ENCODE measurements around the gene MPHOSPH6. TPM values are rescaled to one million over a fixed set of nuclear protein-coding genes. Genes with fewer than 3 reads are reported as not detected.

Gene MPHOSPH6
- total and polyA plus RNA-seq, 8 donors = 1.9 to 15.3 (median 6.9) TPM

DNA sequence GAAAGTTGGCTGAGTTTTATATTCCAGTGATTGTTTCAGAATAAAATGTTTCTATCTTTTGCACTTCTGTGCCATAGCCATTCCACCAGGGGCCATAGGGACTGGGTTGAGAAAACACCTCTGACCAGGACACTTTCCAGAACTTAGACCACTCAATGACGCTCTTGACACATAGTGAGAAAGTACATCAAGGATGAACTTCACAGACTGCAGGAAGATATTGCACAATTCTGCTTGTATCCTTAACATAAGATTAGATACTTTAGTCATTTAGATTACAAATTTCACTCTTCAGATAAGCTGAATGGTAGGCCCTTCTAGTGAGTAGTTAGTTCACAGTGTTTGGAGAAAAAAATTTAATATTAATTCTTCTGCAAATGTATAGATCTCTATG, 13.0 kb upstream of the MPHOSPH6 start:
- peaks cover 0 to 6% (median 1%) of the 10 kb centered on the region in 4 donors for H3K27me3 ChIP-seq
- no peaks in the 10 kb centered on the region for H3K36me3 ChIP-seq
- intact Hi-C loops (cut with DNase I) = no loop called here
- H3K9me3 ChIP-seq = no peaks in the 10 kb centered on the region
- H3K27ac ChIP-seq = no peak overlapping the region
- FAIRE-seq = no peak
- no peak for DNase-seq
- no peak for ATAC-seq
- TF ChIP-seq, protein P1, sequence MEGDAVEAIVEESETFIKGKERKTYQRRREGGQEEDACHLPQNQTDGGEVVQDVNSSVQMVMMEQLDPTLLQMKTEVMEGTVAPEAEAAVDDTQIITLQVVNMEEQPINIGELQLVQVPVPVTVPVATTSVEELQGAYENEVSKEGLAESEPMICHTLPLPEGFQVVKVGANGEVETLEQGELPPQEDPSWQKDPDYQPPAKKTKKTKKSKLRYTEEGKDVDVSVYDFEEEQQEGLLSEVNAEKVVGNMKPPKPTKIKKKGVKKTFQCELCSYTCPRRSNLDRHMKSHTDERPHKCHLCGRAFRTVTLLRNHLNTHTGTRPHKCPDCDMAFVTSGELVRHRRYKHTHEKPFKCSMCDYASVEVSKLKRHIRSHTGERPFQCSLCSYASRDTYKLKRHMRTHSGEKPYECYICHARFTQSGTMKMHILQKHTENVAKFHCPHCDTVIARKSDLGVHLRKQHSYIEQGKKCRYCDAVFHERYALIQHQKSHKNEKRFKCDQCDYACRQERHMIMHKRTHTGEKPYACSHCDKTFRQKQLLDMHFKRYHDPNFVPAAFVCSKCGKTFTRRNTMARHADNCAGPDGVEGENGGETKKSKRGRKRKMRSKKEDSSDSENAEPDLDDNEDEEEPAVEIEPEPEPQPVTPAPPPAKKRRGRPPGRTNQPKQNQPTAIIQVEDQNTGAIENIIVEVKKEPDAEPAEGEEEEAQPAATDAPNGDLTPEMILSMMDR (IDR thresholded peaks at IDR 0.05) = no peak
- H3K4me1 ChIP-seq = no peaks in the 10 kb centered on the region
- 74 to 75% methylated on average over 1 of the region's 1 CpG for WGBS, 2 donors
- no peak overlapping the region for H3K4me3 ChIP-seq

DNA sequence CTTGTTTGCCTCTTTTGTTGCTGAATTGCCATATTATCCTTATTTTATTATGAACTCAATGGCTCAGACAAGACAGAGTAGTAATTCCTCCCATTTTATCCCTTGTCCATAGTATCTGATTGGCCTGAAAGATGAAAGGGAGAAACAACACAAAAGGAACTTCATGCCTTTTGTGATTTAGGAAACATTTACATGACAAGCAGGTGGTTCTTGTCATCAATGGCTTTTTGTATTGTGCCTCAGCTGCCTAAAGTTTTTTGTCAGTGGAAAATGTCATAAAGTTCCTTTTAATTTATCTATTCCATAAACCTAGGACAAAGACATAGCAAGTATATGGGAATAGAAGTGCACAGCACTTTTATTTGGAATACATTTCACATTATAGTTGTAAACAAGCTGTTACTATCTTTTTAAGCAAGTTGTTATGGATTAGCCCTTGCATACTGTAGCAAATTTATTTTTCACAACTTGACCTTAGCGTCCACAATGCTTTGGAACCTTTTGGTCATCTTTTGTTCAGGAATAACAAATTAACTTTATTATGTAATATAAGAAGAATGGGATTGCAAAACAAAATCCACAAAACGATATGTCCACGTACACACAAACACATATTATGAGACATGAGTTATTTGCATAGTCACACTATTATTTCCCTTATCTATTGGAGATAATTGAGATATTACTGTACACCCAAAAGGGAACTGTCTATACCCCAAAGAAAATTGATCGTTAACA, 12.4 kb upstream of the MPHOSPH6 start:
- TF ChIP-seq, protein P1 (IDR thresholded peaks at IDR 0.05) = no peak
- Histone ChIP-seq H3K27ac (no peak overlapping the region), H3K4me1 (no peaks in the 10 kb centered on the region), H3K4me3 (no peak overlapping the region), H3K9me3 (no peaks in the 10 kb centered on the region), H3K27me3 (peaks cover 0 to 6% (median 1%) of the 10 kb centered on the region in 4 donors), H3K36me3 (no peaks in the 10 kb centered on the region)
- WGBS, 2 donors = 34 to 41% methylated on average over 4 of the region's 4 CpGs
- no peak for ATAC-seq
- DNase-seq = no peak
- intact Hi-C loops (cut with DNase I) = no loop called here
- no peak for FAIRE-seq

DNA sequence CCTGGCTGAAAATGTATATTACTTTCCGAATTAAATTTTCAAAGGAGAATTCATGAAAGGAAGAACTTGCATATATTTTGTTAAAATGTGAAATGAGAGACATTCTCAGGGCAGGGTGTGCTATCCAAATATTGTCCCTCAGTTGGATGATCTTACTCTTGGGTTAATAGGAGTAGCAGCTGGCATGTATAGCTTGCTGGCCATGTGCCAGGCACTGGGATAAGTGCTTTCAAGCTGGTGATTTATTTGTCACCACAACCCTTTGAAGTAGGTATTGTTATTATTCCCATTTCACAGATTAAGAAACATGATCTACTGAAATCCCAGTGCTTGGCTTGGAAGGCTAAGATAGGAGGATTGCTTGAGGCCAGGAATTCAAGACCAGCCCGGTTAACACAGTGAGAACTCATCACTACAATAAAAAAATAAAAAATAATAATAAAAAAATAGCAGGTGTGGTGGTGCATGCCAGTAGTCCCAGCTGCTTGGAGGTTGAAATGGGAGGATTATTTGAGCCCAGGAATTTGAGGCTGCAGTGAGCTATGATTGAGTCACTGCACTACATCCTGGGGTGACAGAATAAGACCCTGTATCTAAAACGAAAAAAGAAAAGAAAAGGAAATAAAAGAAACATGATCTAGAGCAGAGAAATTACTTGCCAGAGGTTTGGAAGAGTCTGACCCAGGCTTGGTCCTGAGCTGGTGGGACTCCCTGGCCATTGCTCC, 11.6 kb upstream of the MPHOSPH6 start:
- WGBS, 2 donors = 54 to 73% methylated on average over 3 of the region's 3 CpGs
- no peak for ATAC-seq
- no peak for DNase-seq
- H3K36me3 ChIP-seq = no peaks in the 10 kb centered on the region
- TF ChIP-seq, protein P1 (IDR thresholded peaks at IDR 0.05) = no peak
- intact Hi-C loops (cut with DNase I) = no loop called here
- H3K27me3 ChIP-seq = peaks cover 0 to 6% (median 1%) of the 10 kb centered on the region in 4 donors
- no peak overlapping the region for H3K4me3 ChIP-seq
- no peaks in the 10 kb centered on the region for H3K9me3 ChIP-seq
- H3K4me1 ChIP-seq = no peaks in the 10 kb centered on the region
- no peak overlapping the region for H3K27ac ChIP-seq
- no peak for FAIRE-seq

DNA sequence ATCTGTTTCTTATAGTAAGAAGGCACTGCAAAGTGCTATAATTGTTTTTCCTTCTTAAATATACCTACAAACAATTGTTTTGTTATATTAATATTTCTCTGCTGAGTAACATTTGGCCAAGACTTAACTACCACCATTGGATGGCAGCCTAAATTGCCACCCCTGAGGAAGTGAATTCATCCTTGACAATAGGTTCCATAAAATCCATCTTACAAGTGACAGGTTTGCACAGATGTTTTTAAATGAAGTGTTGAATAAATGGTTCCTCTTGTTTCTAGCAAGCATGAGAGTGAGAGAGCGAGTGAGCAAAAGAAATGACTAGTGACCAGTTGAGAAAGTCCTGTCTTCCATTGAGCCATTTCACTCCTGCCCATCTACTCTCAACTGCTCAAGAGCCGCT, 8.3 kb upstream of the MPHOSPH6 start:
- DNase-seq = no peak
- Histone ChIP-seq H3K9me3 (no peaks in the 10 kb centered on the region), H3K4me1 (no peaks in the 10 kb centered on the region), H3K27me3 (peaks cover 0 to 2% (median 0%) of the 10 kb centered on the region in 4 donors), H3K4me3 (no peak overlapping the region), H3K27ac (no peak overlapping the region), H3K36me3 (no peaks in the 10 kb centered on the region)
- 85 to 92% methylated on average over 2 of the region's 2 CpGs for WGBS, 2 donors
- no peak for ATAC-seq
- TF ChIP-seq, protein P1 (IDR thresholded peaks at IDR 0.05) = no peak
- intact Hi-C loops (cut with DNase I) = no loop called here
- no peak for FAIRE-seq

DNA sequence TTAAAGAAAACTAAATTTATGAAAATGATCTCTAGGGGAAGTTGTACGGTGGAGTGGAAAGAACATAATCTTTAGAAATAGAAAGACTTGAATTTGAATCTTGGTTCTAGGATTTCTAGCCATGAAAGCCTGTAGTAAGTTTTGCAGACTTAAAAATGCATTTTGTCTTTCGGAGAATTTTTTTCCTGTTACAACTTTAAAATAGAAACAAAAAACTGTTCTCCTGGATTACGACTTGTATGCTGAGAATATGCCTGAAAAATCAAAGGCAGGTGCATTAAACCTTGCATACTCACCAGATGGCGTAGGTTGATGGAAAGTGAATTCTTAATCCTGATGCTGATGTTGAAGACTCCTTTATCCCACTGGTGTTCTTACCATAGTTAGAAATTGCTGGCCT, 7.5 kb upstream of the MPHOSPH6 start:
- DNase-seq (no peak), ATAC-seq (no peak), FAIRE-seq (no peak)
- Histone ChIP-seq H3K9me3 (no peaks in the 10 kb centered on the region), H3K4me3 (no peak overlapping the region), H3K4me1 (no peaks in the 10 kb centered on the region), H3K27me3 (peaks cover 0 to 2% (median 0%) of the 10 kb centered on the region in 4 donors), H3K36me3 (no peaks in the 10 kb centered on the region), H3K27ac (no peak overlapping the region)
- WGBS, 2 donors = 72 to 87% methylated on average over 4 of the region's 4 CpGs
- TF ChIP-seq, protein P1 (IDR thresholded peaks at IDR 0.05) = no peak
- intact Hi-C loops (cut with DNase I) = no loop called here
